GM12874 (cell line): ENCODE data around the gene POU4F3.

Source experiments
- TF ChIP-seq, protein P1 (sequence below): IDR thresholded peaks from 2 replicates; pipeline ENCODE4 v1.5.1; 2011; ENCODE audit warnings: low read depth, mild to moderate bottlenecking, control low read depth, low read length, moderate library complexity; ENCODE audit not compliant: insufficient read depth

The POU4F3 gene

DNA sequence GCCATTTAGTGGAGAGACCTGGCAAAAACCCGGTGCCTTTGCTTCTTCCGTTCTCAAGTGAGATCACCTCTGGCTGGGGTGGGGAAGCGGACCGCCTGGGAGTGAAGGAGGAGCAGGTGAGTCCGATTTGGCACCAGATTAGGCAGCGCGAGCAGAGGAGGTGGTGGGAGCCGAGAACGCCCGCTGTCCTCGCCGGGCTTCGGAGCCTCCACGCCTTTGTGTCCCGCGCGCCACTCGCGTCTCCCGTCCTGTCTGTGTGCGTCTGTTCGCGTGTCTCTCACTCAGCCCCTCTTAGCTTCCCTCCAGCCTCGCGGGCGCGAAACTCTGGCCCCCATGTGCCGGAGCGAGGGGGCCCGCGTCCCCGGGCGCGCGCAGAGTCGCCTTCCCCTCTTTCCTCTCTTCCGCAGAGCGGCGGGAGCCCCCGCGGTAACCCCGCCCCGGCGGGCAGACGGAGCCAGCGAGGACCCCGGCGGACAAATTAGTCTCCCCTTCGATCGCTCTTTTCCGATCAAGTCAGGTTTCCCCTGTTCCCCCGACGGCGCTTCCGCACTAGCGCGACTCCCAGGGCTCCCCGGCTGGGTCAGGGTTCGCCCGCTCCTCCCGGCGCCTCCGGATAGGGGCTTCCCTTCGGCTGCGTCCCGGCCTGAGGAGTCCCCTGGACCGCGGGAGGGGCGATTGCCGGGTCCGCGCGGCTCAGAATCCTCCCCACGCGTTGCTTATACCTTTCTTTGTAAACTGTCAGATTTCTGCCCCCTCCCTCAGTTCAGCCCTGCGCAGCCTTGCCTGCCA lies 7.1 kb downstream of the POU4F3 start:
- TF ChIP-seq, protein P1, sequence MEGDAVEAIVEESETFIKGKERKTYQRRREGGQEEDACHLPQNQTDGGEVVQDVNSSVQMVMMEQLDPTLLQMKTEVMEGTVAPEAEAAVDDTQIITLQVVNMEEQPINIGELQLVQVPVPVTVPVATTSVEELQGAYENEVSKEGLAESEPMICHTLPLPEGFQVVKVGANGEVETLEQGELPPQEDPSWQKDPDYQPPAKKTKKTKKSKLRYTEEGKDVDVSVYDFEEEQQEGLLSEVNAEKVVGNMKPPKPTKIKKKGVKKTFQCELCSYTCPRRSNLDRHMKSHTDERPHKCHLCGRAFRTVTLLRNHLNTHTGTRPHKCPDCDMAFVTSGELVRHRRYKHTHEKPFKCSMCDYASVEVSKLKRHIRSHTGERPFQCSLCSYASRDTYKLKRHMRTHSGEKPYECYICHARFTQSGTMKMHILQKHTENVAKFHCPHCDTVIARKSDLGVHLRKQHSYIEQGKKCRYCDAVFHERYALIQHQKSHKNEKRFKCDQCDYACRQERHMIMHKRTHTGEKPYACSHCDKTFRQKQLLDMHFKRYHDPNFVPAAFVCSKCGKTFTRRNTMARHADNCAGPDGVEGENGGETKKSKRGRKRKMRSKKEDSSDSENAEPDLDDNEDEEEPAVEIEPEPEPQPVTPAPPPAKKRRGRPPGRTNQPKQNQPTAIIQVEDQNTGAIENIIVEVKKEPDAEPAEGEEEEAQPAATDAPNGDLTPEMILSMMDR, result no peak

DNA sequence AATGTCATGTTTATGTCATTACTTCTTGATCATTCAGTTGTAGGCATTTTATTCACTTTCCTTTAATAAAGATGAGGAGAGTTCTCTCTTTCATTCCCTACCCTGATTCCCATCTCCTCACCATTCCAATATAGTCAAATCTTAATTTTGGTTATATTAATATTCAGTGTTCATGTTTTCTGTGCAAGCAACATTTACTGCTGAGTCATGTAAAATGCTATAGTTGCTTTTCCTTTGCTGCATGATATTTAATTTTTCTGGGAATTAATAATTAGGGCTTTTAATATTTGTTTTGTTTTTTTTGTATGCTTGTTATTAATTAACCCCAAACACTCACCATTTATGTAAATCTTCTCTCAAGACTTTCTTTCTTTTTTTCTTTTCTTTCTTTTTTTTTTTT lies 18.5 kb downstream of the POU4F3 start:
- TF ChIP-seq, protein P1, result no peak

DNA sequence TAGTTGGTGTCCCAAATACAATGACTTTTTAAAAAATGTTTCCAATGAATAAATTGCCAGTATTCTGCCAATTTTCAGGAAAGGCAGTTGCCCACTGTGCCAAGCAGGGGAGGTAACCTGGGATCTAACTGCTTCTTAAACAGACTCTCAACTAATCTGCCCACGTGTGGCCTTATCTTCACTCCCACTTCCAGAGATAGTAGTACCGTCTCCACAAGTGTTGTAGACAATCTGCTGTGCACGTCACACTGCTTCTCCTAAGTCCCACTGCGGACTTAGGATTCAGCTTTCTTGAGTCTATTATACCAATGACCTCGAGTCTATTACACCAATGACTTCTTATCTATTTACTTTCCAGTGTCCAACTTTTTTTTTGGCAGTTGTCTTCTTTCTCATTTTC lies 21.2 kb downstream of the POU4F3 start:
- TF ChIP-seq, protein P1, result no peak

DNA sequence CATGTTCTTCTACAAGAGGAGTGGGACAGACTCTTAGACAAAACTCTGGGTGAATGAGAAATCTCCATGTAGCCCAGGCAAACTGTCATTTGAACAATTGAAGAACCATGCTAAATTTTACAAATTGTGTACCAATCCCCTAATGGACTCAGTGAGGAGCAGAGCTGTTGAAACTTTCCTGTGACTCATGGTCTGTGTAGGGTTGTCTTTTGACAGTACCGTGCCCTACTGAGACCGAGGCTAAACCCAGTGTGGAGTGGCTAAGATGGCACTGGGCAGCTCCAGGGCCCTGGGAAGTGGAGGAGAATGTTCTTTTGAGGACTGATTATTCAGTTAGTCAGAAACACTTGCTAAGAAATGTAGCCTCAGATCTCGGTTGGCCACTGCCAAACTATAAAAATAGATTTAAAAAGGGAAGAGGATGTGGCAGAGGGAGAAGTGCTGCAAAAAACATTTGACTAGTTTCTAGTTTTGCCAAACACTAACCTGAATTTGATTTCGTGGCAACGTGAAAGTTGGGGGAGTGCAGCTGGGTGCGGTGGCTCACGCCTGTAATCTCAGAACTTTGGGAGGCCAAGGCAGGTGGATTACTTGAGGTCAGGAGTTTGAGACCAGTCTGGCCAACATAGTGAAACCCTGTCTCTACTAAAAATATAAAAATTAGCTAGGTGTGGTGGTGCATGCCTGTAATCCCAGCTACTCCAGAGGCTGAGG lies 24.7 kb downstream of the POU4F3 start:
- TF ChIP-seq, protein P1, result no peak

DNA sequence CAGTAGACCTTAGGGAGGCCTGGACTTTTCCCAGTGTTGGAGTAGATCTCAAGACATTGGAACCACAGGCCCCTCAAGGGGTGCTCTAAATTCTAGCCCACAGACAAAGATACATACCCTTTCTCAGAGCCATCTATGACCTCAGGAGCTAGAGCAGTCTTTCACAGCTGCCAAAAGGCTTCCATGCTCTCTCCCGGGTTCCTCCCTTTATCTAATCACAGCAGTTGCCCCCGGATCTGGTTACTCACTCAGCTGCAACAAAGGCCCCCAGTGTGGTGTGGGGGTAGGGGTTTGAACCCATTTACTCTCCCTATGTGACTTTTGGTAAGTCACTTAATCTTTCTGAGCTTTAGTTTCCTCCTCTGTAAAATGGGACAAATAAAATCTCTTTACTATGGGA lies 27.0 kb downstream of the POU4F3 start:
- TF ChIP-seq, protein P1, result no peak

DNA sequence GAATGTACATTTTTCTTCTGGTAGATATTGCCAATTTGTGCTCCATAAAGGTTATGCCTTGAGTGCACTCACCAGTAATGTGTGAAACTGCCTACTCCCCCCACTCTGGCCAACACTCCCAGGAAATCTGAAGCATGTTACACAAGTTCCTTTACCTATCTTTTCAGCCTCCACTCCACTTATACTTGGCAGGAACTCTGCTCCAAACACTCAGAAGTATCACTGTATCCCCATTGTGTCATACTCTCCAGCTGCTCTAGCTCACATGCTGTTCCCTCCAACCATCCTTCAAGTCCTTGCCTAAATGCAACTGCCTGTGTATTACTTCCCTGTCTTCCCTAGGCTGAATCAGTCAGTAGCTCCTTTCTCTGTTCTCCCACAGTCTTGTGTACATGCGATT lies 28.3 kb downstream of the POU4F3 start:
- TF ChIP-seq, protein P1, result no peak

DNA sequence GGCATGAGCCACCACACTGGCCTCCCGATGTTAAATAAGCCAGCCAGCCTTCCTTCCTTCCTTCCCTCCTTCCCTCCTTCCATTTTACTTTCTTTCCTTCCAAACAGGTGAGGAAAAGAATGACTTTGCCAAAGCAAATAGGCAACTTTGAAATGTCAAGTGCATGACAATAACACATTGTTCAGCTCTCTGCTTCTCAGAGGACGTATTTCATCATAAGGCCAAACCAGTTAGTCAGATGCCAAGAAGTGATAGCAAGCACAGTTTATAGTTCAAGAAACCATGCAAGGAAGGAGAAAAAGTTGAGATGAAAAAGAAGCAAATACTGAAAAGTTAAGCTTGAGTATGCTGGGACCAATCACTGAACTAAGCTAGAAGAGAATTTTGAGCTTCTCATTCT lies 29.5 kb downstream of the POU4F3 start:
- TF ChIP-seq, protein P1, result no peak
